Measurements from ENCODE around the gene ZNF714. TPM values are rescaled to one million over a fixed set of nuclear protein-coding genes. Genes with fewer than 3 reads are reported as not detected.

ZNF714 gene
- total RNA-seq, 4 donors from 2014 or later: 21.1 to 47.1 (median 34.6) TPM

- peaks cover 0 to 5% of the 10 kb centered on the region in 2 donors for H3K36me3 ChIP-seq
- intact Hi-C loops (cut with DNase I): no loop called here
- DNase-seq: no peak
Measured at GRCh38 chr19:21117041-21117907, 35.3 kb downstream of the ZNF714 start.

DNA sequence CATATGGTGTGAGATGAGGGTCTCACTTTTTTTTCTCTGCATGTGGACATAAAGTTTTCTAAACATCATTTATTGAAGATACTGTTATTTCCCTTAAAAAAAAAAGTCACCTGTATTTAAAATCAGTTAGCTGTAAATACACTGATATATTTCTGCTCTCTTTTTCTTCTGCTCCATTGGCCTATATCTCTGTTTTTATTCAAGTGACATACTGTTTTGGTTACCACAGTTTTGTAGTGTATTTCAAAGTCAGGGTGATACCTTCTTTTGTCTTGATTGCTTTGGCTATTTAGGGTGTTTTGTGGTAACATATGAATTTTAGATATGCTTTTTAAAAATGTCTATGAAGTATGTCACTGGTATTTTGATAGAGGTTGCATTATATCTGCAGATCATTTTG is 44.1 kb downstream of the ZNF714 start:
- DNase-seq: no peak
- no peaks in the 10 kb centered on the region for H3K9me3 ChIP-seq
- intact Hi-C loops (cut with DNase I): no loop called here
- peaks cover 27 to 28% of the 10 kb centered on the region in 2 donors for H3K4me1 ChIP-seq
- no peaks in the 10 kb centered on the region for H3K36me3 ChIP-seq
- TF ChIP-seq, protein P1, sequence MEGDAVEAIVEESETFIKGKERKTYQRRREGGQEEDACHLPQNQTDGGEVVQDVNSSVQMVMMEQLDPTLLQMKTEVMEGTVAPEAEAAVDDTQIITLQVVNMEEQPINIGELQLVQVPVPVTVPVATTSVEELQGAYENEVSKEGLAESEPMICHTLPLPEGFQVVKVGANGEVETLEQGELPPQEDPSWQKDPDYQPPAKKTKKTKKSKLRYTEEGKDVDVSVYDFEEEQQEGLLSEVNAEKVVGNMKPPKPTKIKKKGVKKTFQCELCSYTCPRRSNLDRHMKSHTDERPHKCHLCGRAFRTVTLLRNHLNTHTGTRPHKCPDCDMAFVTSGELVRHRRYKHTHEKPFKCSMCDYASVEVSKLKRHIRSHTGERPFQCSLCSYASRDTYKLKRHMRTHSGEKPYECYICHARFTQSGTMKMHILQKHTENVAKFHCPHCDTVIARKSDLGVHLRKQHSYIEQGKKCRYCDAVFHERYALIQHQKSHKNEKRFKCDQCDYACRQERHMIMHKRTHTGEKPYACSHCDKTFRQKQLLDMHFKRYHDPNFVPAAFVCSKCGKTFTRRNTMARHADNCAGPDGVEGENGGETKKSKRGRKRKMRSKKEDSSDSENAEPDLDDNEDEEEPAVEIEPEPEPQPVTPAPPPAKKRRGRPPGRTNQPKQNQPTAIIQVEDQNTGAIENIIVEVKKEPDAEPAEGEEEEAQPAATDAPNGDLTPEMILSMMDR (IDR thresholded peaks at IDR 0.05): no peak
- no peak for TF ChIP-seq POLR2A (IDR thresholded peaks at IDR 0.05)
- H3K27ac ChIP-seq: no peak overlapping the region
- H3K4me3 ChIP-seq (replicated peaks in 1 of 3): no peak overlapping the region
- no peaks in the 10 kb centered on the region for H3K27me3 ChIP-seq

More at GRCh38 chr19:21117041-21117907, 35.3 kb downstream of the ZNF714 start:
- Histone ChIP-seq H3K9me3 (no peaks in the 10 kb centered on the region), H3K27ac (no peak overlapping the region), H3K4me3 (replicated peaks in 1 of 3) (no peak overlapping the region), H3K27me3 (no peaks in the 10 kb centered on the region), H3K4me1 (no peaks in the 10 kb centered on the region)
- WGBS, 2 donors: 73% methylated on average over 2 of the region's 2 CpGs
- TF ChIP-seq, protein P1 (IDR thresholded peaks at IDR 0.05): no peak
- TF ChIP-seq POLR2A (IDR thresholded peaks at IDR 0.05): no peak

- Histone ChIP-seq H3K36me3 (no peaks in the 10 kb centered on the region), H3K27me3 (no peaks in the 10 kb centered on the region), H3K4me3 (replicated peaks in 1 of 3) (no peak overlapping the region), H3K27ac (no peak overlapping the region), H3K9me3 (no peaks in the 10 kb centered on the region), H3K4me1 (peaks cover 31 to 36% of the 10 kb centered on the region in 2 donors)
- intact Hi-C loops (cut with DNase I): no loop called here
- WGBS, 2 donors: 43 to 45% methylated on average over 2 of the region's 2 CpGs
- no peak for TF ChIP-seq POLR2A (IDR thresholded peaks at IDR 0.05)
- TF ChIP-seq, protein P1 (IDR thresholded peaks at IDR 0.05): no peak
- DNase-seq: no peak
Measured at GRCh38 chr19:21127001-21127400, 45.0 kb downstream of the ZNF714 start.

- Histone ChIP-seq H3K4me1 (peaks cover 31 to 36% of the 10 kb centered on the region in 2 donors), H3K27me3 (no peaks in the 10 kb centered on the region), H3K27ac (peak overlapping the region; percentile 88 to 96 (median 91)), H3K9me3 (no peaks in the 10 kb centered on the region), H3K36me3 (no peaks in the 10 kb centered on the region), H3K4me3 (replicated peaks in 1 of 3) (no peak overlapping the region)
- 60 to 69% methylated on average over 4 of the region's 4 CpGs for WGBS, 2 donors
- DNase-seq: no peak
- intact Hi-C loops (cut with DNase I): no loop called here
- TF ChIP-seq, protein P1 (IDR thresholded peaks at IDR 0.05): no peak
- TF ChIP-seq POLR2A (IDR thresholded peaks at IDR 0.05): no peak
Measured at GRCh38 chr19:21127898-21128297, 45.9 kb downstream of the ZNF714 start.

Data from thyroid gland (tissue), 4 donors.